HepG2 (cell line): ENCODE results near the gene SEC14L1. TPM values are rescaled to one million over a fixed set of nuclear protein-coding genes. Genes with fewer than 3 reads are reported as not detected.
A peak's percentile ranks its signal among the peaks of the same experiment; 100 is the strongest.

Source experiments
- E2F1 ChIP-seq: sonication (generic); formaldehyde crosslinking; IDR thresholded peaks from 2 replicates; pipeline ENCODE4 v1.5.0; 2020; ENCODE audit warnings: missing genetic modification reagents
- FOXP4 ChIP-seq: sonication (generic); formaldehyde crosslinking; IDR thresholded peaks from 2 replicates; pipeline ENCODE4 v1.4.0; 2020; ENCODE audit warnings: missing genetic modification reagents
- GLI4 ChIP-seq: sonication (generic); formaldehyde crosslinking; IDR thresholded peaks from 2 replicates; pipeline ENCODE4 v1.5.1; 2020; ENCODE audit warnings: missing genetic modification reagents, mild to moderate bottlenecking, moderate library complexity, borderline replicate concordance
- GPBP1L1 ChIP-seq: sonication (generic); formaldehyde crosslinking; IDR thresholded peaks from 2 replicates; pipeline ENCODE4 v1.5.0; 2020; ENCODE audit warnings: mild to moderate bottlenecking, missing genetic modification reagents
- HNRNPH1 ChIP-seq: fragments of 200-400 bp; formaldehyde crosslinking; optimal IDR thresholded peaks from 2 replicates; pipeline ENCODE3; 2017; ENCODE audit warnings: mild to moderate bottlenecking, low read depth, low read length
- PBX2 ChIP-seq: IDR thresholded peaks from 2 replicates; pipeline ENCODE4 v1.6.1; 2016; ENCODE audit warnings: control low read depth
- PHB2 ChIP-seq: fragments of 450-650 bp; IDR thresholded peaks from 2 replicates; pipeline ENCODE4 v1.6.1; 2018; ENCODE audit not compliant: partially characterized antibody
- RFX1 ChIP-seq: fragments of 450-650 bp; IDR thresholded peaks from 2 replicates; pipeline ENCODE4 v1.6.1; 2017
- RFXANK ChIP-seq: IDR thresholded peaks from 2 replicates; pipeline ENCODE4 v1.6.1; 2016
- STAT5B ChIP-seq: sonication (generic); formaldehyde crosslinking; IDR thresholded peaks from 2 replicates; pipeline ENCODE4 v1.4.0; 2020; ENCODE audit warnings: missing genetic modification reagents
- ZBTB10 ChIP-seq: sonication (generic); formaldehyde crosslinking; IDR thresholded peaks from 2 replicates; pipeline ENCODE4 v1.4.0; 2020; ENCODE audit warnings: missing genetic modification reagents, borderline replicate concordance
- ZBTB26 ChIP-seq: IDR thresholded peaks from 2 replicates; pipeline ENCODE4 v1.6.1; 2016; ENCODE audit warnings: missing compliant biosample characterization, missing genetic modification reagents, borderline replicate concordance
- ZBTB39 ChIP-seq: sonication (generic); formaldehyde crosslinking; IDR thresholded peaks from 2 replicates; pipeline ENCODE4 v1.5.0; 2020; ENCODE audit warnings: missing genetic modification reagents
- ZNF234 ChIP-seq: sonication (generic); formaldehyde crosslinking; conservative IDR thresholded peaks from 2 replicates; pipeline ENCODE4 v1.5.1; 2020; ENCODE audit warnings: mild to moderate bottlenecking, missing genetic modification reagents
- ZNF282 ChIP-seq: fragments of 450-650 bp; IDR thresholded peaks from 2 replicates; pipeline ENCODE4 v1.6.1; 2018; ENCODE audit not compliant: partially characterized antibody
- ZNF484 ChIP-seq: sonication (generic); formaldehyde crosslinking; IDR thresholded peaks from 2 replicates; pipeline ENCODE4 v1.5.1; 2020; ENCODE audit warnings: mild to moderate bottlenecking, low read depth, missing genetic modification reagents, borderline replicate concordance
- ZNF652 ChIP-seq: IDR thresholded peaks from 2 replicates; pipeline ENCODE4 v1.6.1; 2016; ENCODE audit warnings: low read depth, borderline replicate concordance
- polyA plus RNA-seq, 8 experiments: library from polyadenylated mRNA; depleted of rRNA in 3 of 8; stranded (reverse) in 7 of 8; unstranded in 1 of 8; fragments of >200 nt; fragmentation: Illumina TruSeq in 4 of 8; extraction: Trizol in 4 of 8; gene quantifications; 2 replicates each; pipeline versions ENCODE4 v1.2.1 to v1.2.3, GENCODE V29; 2011 to 2016; ENCODE audit warnings: low read depth in 4 of 8, missing spikeins in 1 of 8, mixed read lengths in 1 of 8; ENCODE audit not compliant: insufficient read depth in 1 of 8
- total RNA-seq, 5 experiments: library from RNA; depleted of rRNA; stranded (reverse); fragments of >200 nt; fragmentation: Illumina TruSeq; extraction: Trizol; gene quantifications; 2 replicates each; pipeline ENCODE4 v1.2.3, GENCODE V29; 2016; ENCODE audit warnings: low read depth in 1 of 5

SEC14L1 gene
- total and polyA plus RNA-seq, 2 of the 13 experiments (the other 11 are each of a cell fraction or from before 2014, with no cell fraction given) = 26.3 to 43.9 TPM

GRCh38 chr17:77148077-77148939, 7.5 kb downstream of the SEC14L1 start (continued):
- TF ChIP-seq ZBTB10 (CRISPR knock-in tag) (no peak), STAT5B (CRISPR knock-in tag) (no peak), ZNF652 (CRISPR knock-in tag) (no peak), PBX2 (peak; percentile 31; the same call in 1 of the 2 replicates), RFX1 (no peak), FOXP4 (CRISPR knock-in tag) (no peak), ZNF282 (no peak), ZNF484 (CRISPR knock-in tag) (no peak), ZNF234 (CRISPR knock-in tag) (no peak), HNRNPH1 (peak; percentile 55), RFXANK (CRISPR knock-in tag) (no peak), E2F1 (no peak), PHB2 (no peak), GPBP1L1 (no peak), ZBTB26 (CRISPR knock-in tag) (0 out of 2 replicates have a peak, but pooled peaks have one; percentile 36), ZBTB39 (CRISPR knock-in tag) (no peak), GLI4 (no peak)
